OCI-LY3 (cell line): Measurements from ENCODE around the gene LAPTM5.

Experiments used
- CTCF ChIP-seq: fragments of 200-600, 300-600 bp; sonication (generic); IDR thresholded peaks from 2 replicates; pipeline ENCODE4 v1.5.1; 2014; ENCODE audit warnings: antibody characterized with exemption, low read length, low read depth
- EZH2phosphoT487 ChIP-seq: fragments of 200-600 bp; shearing (Covaris generic); IDR thresholded peaks from 2 replicates; pipeline ENCODE4 v1.6.1; 2018; ENCODE audit warnings: antibody characterized with exemption, mixed run types, low read depth

- TF ChIP-seq CTCF, result no peak
- no peak for TF ChIP-seq EZH2phosphoT487
These were observed 12.3 kb downstream of the LAPTM5 start for GRCh38 chr1:30745156-30745833.
